K562 (cell line): ENCODE results near the gene TRIM2. TPM values are rescaled to one million over a fixed set of nuclear protein-coding genes. Genes with fewer than 3 reads are reported as not detected.

ENCODE experiments used
- NEUROD1 ChIP-seq: fragments of 150-350 bp; IDR thresholded peaks from 2 replicates; pipeline ENCODE4 v1.6.1; 2014; ENCODE audit warnings: borderline replicate concordance, low read length, low read depth; ENCODE audit not compliant: partially characterized antibody
- RAD21 ChIP-seq, 2 experiments: fragments of 250-450 bp in 1 of 2; fragments of 450-650 bp in 1 of 2; sonication (Bioruptor Pico) in 1 of 2; formaldehyde crosslinking in 1 of 2; IDR thresholded peaks in 1 of 2; conservative IDR thresholded peaks in 1 of 2; 2 replicates each; pipeline versions ENCODE4 v1.4.0 to v1.8.0; 2020 to 2022; ENCODE audit warnings: mild to moderate bottlenecking in 2 of 2, moderate library complexity in 1 of 2
- polyA plus RNA-seq, 8 experiments: library from polyadenylated mRNA; depleted of rRNA in 4 of 8; stranded (reverse) in 5 of 8; unstranded in 3 of 8; fragments of >200 nt; fragmentation: Nextera tagmentation in 2 of 8; fragmentation: Illumina TruSeq in 1 of 8; extraction: Ambion mirVana in 2 of 8; extraction: Trizol in 1 of 8; gene quantifications; 2 replicates each; pipeline versions ENCODE4 v1.2.1 to v1.2.3, GENCODE V29; 2011 to 2014; ENCODE audit warnings: inconsistent platforms in 1 of 8, missing spikeins in 1 of 8
- total RNA-seq, 7 experiments: library from RNA; depleted of rRNA in 6 of 7; stranded (reverse); fragments of >200 nt in 6 of 7; fragmentation: Illumina TruSeq in 2 of 7; extraction: Trizol in 2 of 7; gene quantifications; 2 replicates each; pipeline versions ENCODE4 v1.2.1 to v1.2.3, GENCODE V29; 2011 to 2021; ENCODE audit warnings: low replicate concordance in 1 of 7
- TF ChIP-seq, protein P1 (sequence below): fragments of 450-650 bp; IDR thresholded peaks from 2 replicates; pipeline ENCODE4 v1.6.1; 2016; ENCODE audit warnings: mild to moderate bottlenecking, moderate library complexity
- TF ChIP-seq, protein P2 (sequence below): fragments of 250-450 bp; sonication (Bioruptor Pico); IDR thresholded peaks from 2 replicates; pipeline ENCODE4 v1.8.0; 2022; ENCODE audit warnings: moderate library complexity, mild to moderate bottlenecking, inconsistent platforms

TRIM2 gene
- total and polyA plus RNA-seq, 9 of the 15 experiments (the other 6 are each of a cell fraction or from before 2014, with no cell fraction given), result 0.01 to 0.41 (median 0.13) TPM; not detected in 1

DNA sequence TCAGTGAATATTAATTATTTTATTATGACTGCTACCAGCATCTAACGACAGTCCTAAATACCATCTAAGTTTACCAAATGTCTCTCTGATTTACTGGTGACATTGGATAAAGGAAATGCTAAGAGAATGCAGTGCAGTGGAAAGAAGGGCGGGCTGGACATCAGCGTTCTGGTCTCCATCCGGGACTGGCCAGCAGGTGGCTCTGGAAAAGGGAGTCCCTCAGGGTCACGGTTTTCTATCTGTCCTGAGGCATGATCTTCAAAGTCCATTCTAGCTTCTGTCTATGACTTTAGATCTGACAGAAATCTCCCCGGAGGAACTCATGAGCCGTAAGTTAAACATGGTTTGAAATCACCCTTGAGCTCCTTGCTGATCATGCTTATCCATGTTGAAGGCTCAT lies 3.3 kb downstream of the TRIM2 start (continued):
- TF ChIP-seq, protein P1, sequence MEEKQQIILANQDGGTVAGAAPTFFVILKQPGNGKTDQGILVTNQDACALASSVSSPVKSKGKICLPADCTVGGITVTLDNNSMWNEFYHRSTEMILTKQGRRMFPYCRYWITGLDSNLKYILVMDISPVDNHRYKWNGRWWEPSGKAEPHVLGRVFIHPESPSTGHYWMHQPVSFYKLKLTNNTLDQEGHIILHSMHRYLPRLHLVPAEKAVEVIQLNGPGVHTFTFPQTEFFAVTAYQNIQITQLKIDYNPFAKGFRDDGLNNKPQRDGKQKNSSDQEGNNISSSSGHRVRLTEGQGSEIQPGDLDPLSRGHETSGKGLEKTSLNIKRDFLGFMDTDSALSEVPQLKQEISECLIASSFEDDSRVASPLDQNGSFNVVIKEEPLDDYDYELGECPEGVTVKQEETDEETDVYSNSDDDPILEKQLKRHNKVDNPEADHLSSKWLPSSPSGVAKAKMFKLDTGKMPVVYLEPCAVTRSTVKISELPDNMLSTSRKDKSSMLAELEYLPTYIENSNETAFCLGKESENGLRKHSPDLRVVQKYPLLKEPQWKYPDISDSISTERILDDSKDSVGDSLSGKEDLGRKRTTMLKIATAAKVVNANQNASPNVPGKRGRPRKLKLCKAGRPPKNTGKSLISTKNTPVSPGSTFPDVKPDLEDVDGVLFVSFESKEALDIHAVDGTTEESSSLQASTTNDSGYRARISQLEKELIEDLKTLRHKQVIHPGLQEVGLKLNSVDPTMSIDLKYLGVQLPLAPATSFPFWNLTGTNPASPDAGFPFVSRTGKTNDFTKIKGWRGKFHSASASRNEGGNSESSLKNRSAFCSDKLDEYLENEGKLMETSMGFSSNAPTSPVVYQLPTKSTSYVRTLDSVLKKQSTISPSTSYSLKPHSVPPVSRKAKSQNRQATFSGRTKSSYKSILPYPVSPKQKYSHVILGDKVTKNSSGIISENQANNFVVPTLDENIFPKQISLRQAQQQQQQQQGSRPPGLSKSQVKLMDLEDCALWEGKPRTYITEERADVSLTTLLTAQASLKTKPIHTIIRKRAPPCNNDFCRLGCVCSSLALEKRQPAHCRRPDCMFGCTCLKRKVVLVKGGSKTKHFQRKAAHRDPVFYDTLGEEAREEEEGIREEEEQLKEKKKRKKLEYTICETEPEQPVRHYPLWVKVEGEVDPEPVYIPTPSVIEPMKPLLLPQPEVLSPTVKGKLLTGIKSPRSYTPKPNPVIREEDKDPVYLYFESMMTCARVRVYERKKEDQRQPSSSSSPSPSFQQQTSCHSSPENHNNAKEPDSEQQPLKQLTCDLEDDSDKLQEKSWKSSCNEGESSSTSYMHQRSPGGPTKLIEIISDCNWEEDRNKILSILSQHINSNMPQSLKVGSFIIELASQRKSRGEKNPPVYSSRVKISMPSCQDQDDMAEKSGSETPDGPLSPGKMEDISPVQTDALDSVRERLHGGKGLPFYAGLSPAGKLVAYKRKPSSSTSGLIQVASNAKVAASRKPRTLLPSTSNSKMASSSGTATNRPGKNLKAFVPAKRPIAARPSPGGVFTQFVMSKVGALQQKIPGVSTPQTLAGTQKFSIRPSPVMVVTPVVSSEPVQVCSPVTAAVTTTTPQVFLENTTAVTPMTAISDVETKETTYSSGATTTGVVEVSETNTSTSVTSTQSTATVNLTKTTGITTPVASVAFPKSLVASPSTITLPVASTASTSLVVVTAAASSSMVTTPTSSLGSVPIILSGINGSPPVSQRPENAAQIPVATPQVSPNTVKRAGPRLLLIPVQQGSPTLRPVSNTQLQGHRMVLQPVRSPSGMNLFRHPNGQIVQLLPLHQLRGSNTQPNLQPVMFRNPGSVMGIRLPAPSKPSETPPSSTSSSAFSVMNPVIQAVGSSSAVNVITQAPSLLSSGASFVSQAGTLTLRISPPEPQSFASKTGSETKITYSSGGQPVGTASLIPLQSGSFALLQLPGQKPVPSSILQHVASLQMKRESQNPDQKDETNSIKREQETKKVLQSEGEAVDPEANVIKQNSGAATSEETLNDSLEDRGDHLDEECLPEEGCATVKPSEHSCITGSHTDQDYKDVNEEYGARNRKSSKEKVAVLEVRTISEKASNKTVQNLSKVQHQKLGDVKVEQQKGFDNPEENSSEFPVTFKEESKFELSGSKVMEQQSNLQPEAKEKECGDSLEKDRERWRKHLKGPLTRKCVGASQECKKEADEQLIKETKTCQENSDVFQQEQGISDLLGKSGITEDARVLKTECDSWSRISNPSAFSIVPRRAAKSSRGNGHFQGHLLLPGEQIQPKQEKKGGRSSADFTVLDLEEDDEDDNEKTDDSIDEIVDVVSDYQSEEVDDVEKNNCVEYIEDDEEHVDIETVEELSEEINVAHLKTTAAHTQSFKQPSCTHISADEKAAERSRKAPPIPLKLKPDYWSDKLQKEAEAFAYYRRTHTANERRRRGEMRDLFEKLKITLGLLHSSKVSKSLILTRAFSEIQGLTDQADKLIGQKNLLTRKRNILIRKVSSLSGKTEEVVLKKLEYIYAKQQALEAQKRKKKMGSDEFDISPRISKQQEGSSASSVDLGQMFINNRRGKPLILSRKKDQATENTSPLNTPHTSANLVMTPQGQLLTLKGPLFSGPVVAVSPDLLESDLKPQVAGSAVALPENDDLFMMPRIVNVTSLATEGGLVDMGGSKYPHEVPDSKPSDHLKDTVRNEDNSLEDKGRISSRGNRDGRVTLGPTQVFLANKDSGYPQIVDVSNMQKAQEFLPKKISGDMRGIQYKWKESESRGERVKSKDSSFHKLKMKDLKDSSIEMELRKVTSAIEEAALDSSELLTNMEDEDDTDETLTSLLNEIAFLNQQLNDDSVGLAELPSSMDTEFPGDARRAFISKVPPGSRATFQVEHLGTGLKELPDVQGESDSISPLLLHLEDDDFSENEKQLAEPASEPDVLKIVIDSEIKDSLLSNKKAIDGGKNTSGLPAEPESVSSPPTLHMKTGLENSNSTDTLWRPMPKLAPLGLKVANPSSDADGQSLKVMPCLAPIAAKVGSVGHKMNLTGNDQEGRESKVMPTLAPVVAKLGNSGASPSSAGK, result no peak
- TF ChIP-seq NEUROD1 (no peak), RAD21 (CRISPR knock-in tag; conservative IDR thresholded peaks at IDR 0.05 in 1 of 2, IDR thresholded peaks at IDR 0.05 in 1 of 2) (peak; percentile 17 to 46; a peak in 2 of 4 replicates)
- TF ChIP-seq, protein P2, sequence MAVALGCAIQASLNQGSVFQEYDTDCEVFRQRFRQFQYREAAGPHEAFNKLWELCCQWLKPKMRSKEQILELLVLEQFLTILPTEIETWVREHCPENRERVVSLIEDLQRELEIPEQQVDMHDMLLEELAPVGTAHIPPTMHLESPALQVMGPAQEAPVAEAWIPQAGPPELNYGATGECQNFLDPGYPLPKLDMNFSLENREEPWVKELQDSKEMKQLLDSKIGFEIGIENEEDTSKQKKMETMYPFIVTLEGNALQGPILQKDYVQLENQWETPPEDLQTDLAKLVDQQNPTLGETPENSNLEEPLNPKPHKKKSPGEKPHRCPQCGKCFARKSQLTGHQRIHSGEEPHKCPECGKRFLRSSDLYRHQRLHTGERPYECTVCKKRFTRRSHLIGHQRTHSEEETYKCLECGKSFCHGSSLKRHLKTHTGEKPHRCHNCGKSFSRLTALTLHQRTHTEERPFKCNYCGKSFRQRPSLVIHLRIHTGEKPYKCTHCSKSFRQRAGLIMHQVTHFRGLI (CRISPR knock-in tag), result no peak
